ENCODE measurements around the gene TTC31.

The TTC31 gene

DNA sequence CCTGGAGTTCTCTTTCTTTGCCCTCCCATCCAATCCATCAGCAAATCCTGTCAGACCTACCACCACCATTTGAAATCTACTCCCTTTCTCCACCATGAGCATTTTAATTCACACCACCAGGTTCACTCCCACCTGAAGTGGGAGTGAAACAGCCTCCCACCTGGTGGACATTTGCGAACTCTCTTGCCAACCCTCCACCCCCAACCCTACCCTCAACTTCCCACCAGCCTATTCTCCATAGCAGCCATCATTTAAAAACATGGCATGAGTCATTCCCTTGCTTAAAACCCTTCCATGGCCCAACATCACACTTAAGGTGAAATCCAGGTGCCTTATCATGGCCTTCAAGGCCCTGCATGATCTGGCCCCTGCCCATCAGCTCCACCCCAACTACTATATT lies 44.6 kb upstream of the TTC31 start:
- H3K4ac ChIP-seq (ENCODE audit: low read length), result no peak overlapping the region
- peaks cover 17 to 19% of the 10 kb centered on the region in 2 donors for H3K4me1 ChIP-seq (ENCODE audit: control insufficient read depth in 2 of 2, insufficient read depth in 1 of 2, low read depth in 1 of 2, low read length in 2 of 2)
- no peak overlapping the region for H2AK5ac ChIP-seq (ENCODE audit: low read depth, low read length)
- H3K18ac ChIP-seq (ENCODE audit: low read length), result no peak overlapping the region
- no peak overlapping the region for H2BK120ac ChIP-seq (ENCODE audit: low read depth, low read length)
- peaks cover 0 to 2% of the 10 kb centered on the region in 2 donors for H3K9me3 ChIP-seq (replicated peaks in 1 of 2; ENCODE audit: control insufficient read depth in 2 of 2, insufficient read depth in 1 of 2, low read depth in 1 of 2, low read length in 2 of 2)
- no peak overlapping the region for H2BK5ac ChIP-seq (ENCODE audit: low read length)
- H3K9ac ChIP-seq (ENCODE audit: low read depth, low read length, poor library complexity), result no peak overlapping the region
- DNase-seq (ENCODE audit: low spot score), result no peak
- no peak overlapping the region for H2BK12ac ChIP-seq (ENCODE audit: low read length)
- H4K91ac ChIP-seq (ENCODE audit: low read depth, low read length, poor library complexity), result peak overlapping the region; percentile 45
- H4K8ac ChIP-seq (ENCODE audit: low read depth, low read length), result no peak overlapping the region
- no peak overlapping the region for H3K4me2 ChIP-seq (ENCODE audit: insufficient read depth, low read length, poor library complexity, severe bottlenecking)
- peaks cover 0 to 15% (median 0%) of the 10 kb centered on the region in 3 experiments for H3K27me3 ChIP-seq (ENCODE audit: control insufficient read depth in 3 of 3, insufficient read depth in 3 of 3, low read depth in 1 of 3, low read length in 3 of 3)
- H2AFZ ChIP-seq (ENCODE audit: low read length), result no peak overlapping the region
- H3K4me3 ChIP-seq (ENCODE audit: low read length in 2 of 2), result no peak overlapping the region
- H3K23ac ChIP-seq (ENCODE audit: low read depth, low read length, poor library complexity), result no peak overlapping the region
- no peak overlapping the region for H3K14ac ChIP-seq (ENCODE audit: low read length)
- H2BK15ac ChIP-seq (ENCODE audit: low read length), result no peak overlapping the region
- H3K79me1 ChIP-seq (ENCODE audit: low read depth, low read length), result peaks cover 8% of the 10 kb centered on the region
- no peak overlapping the region for H3K27ac ChIP-seq (replicated peaks; ENCODE audit: low read length)
- WGBS, 2 donors (ENCODE audit: extremely low coverage in 2 of 2, insufficient read length in 2 of 2, insufficient replicate concordance in 1 of 2), result no CpG with 5 or more reads among the region's 1 CpG
- H3K36me3 ChIP-seq (replicated peaks in 1 of 2; ENCODE audit: control insufficient read depth in 2 of 2, insufficient read depth in 2 of 2, low read length in 2 of 2), result peaks cover 2 to 3% of the 10 kb centered on the region in 2 donors

DNA sequence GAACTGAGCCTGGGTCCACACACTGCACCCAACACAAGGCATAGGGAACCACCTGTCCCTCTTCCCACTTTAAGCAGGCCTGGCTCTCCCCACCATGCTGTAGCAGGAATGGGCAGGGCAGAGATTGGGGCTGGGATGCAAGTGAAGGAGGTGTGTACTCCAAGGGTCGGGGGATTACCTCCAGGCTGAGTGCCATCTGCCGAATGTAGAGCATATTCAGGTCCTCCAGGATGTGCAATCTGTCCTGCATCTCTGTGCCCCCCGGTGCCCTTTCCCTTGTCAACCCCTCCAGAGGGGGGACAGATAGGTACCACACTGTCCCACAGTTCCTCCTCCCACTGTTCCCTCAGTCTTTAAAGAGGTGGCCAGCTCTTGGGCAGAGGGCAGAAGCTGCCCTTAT lies 43.5 kb upstream of the TTC31 start:
- H3K4me2 ChIP-seq (ENCODE audit: insufficient read depth, low read length, poor library complexity, severe bottlenecking), result peak overlapping the region; percentile 95
- H3K4me3 ChIP-seq (ENCODE audit: low read length in 2 of 2), result peak overlapping the region; percentile 59 to 78
- peak overlapping the region; percentile 43 for H2AK5ac ChIP-seq (ENCODE audit: low read depth, low read length)
- H2AFZ ChIP-seq (ENCODE audit: low read length), result peak overlapping the region; percentile 96
- peaks cover 2 to 3% of the 10 kb centered on the region in 2 donors for H3K36me3 ChIP-seq (replicated peaks in 1 of 2; ENCODE audit: control insufficient read depth in 2 of 2, insufficient read depth in 2 of 2, low read length in 2 of 2)
- peak overlapping the region; percentile 56 for H3K14ac ChIP-seq (ENCODE audit: low read length)
- H4K8ac ChIP-seq (ENCODE audit: low read depth, low read length), result no peak overlapping the region
- peaks cover 17 to 19% of the 10 kb centered on the region in 2 donors for H3K4me1 ChIP-seq (ENCODE audit: control insufficient read depth in 2 of 2, insufficient read depth in 1 of 2, low read depth in 1 of 2, low read length in 2 of 2)
- H2BK5ac ChIP-seq (ENCODE audit: low read length), result peak overlapping the region; percentile 56
- peaks cover 0 to 15% (median 0%) of the 10 kb centered on the region in 3 experiments for H3K27me3 ChIP-seq (ENCODE audit: control insufficient read depth in 3 of 3, insufficient read depth in 3 of 3, low read depth in 1 of 3, low read length in 3 of 3)
- H3K23ac ChIP-seq (ENCODE audit: low read depth, low read length, poor library complexity), result no peak overlapping the region
- peak overlapping the region; percentile 94 for H3K18ac ChIP-seq (ENCODE audit: low read length)
- no peak overlapping the region for H2BK120ac ChIP-seq (ENCODE audit: low read depth, low read length)
- H3K79me1 ChIP-seq (ENCODE audit: low read depth, low read length), result peaks cover 8% of the 10 kb centered on the region
- H3K27ac ChIP-seq (replicated peaks; ENCODE audit: low read length), result peak overlapping the region; percentile 94
- H3K4ac ChIP-seq (ENCODE audit: low read length), result no peak overlapping the region
- H3K9me3 ChIP-seq (replicated peaks in 1 of 2; ENCODE audit: control insufficient read depth in 2 of 2, insufficient read depth in 1 of 2, low read depth in 1 of 2, low read length in 2 of 2), result peaks cover 0 to 2% of the 10 kb centered on the region in 2 donors
- no peak for DNase-seq (ENCODE audit: low spot score)
- WGBS, 2 donors (ENCODE audit: extremely low coverage in 2 of 2, insufficient read length in 2 of 2, insufficient replicate concordance in 1 of 2), result no CpG with 5 or more reads among the region's 3 CpGs
- H3K9ac ChIP-seq (ENCODE audit: low read depth, low read length, poor library complexity), result peak overlapping the region; percentile 90
- H2BK15ac ChIP-seq (ENCODE audit: low read length), result peak overlapping the region; percentile 30
- H2BK12ac ChIP-seq (ENCODE audit: low read length), result no peak overlapping the region
- H4K91ac ChIP-seq (ENCODE audit: low read depth, low read length, poor library complexity), result no peak overlapping the region

DNA sequence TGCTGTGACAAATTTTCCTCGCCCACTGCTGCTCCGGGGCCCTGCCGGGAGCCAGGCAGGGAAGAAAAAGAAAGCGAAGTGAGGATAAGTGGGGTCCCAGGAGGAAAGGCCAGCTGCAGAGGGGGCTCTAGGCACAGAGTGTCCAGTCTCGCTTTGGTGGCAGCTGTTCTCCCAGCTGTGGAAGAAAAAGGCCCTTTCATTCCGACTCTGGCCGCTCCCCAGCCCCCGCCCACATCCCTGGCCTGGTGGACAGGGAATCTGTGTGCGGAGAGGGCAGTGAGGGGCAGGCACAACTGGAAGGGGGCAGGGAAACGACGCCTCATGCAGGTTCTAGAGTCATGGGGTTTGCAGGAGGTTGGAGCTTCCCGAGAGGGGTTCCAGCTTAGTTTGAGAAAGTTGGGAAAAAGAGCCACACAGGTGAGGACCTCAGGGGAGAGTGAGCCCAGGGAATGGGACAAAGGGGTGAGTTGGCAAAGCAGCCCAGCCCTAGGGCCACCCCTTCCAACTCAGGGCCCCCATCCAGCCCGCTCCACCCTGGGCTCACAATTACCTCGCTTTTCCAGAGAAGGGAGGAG lies 43.0 kb upstream of the TTC31 start:
- H2BK15ac ChIP-seq (ENCODE audit: low read length), result peak overlapping the region; percentile 30
- H3K4me2 ChIP-seq (ENCODE audit: insufficient read depth, low read length, poor library complexity, severe bottlenecking), result peak overlapping the region; percentile 95
- H3K4me3 ChIP-seq (ENCODE audit: low read length in 2 of 2), result peak overlapping the region; percentile 59 to 78
- H3K27ac ChIP-seq (replicated peaks; ENCODE audit: low read length), result peak overlapping the region; percentile 94
- peak overlapping the region; percentile 90 for H3K9ac ChIP-seq (ENCODE audit: low read depth, low read length, poor library complexity)
- H3K4me1 ChIP-seq (ENCODE audit: control insufficient read depth in 2 of 2, insufficient read depth in 1 of 2, low read depth in 1 of 2, low read length in 2 of 2), result peaks cover 17 to 19% of the 10 kb centered on the region in 2 donors
- peak overlapping the region; percentile 73 for H2BK120ac ChIP-seq (ENCODE audit: low read depth, low read length)
- no peak overlapping the region for H4K8ac ChIP-seq (ENCODE audit: low read depth, low read length)
- H3K14ac ChIP-seq (ENCODE audit: low read length), result peak overlapping the region; percentile 92
- H3K9me3 ChIP-seq (replicated peaks in 1 of 2; ENCODE audit: control insufficient read depth in 2 of 2, insufficient read depth in 1 of 2, low read depth in 1 of 2, low read length in 2 of 2), result peaks cover 0 to 2% of the 10 kb centered on the region in 2 donors
- H3K79me1 ChIP-seq (ENCODE audit: low read depth, low read length), result peaks cover 6% of the 10 kb centered on the region
- peak overlapping the region; percentile 43 for H2AK5ac ChIP-seq (ENCODE audit: low read depth, low read length)
- WGBS, 2 donors (ENCODE audit: extremely low coverage in 2 of 2, insufficient read length in 2 of 2, insufficient replicate concordance in 1 of 2), result no CpG with 5 or more reads among the region's 14 CpGs
- no peak overlapping the region for H4K91ac ChIP-seq (ENCODE audit: low read depth, low read length, poor library complexity)
- peak overlapping the region; percentile 56 for H2BK5ac ChIP-seq (ENCODE audit: low read length)
- peak overlapping the region; percentile 81 for H3K23ac ChIP-seq (ENCODE audit: low read depth, low read length, poor library complexity)
- peak overlapping the region; percentile 96 for H2AFZ ChIP-seq (ENCODE audit: low read length)
- H3K27me3 ChIP-seq (ENCODE audit: control insufficient read depth in 3 of 3, insufficient read depth in 3 of 3, low read depth in 1 of 3, low read length in 3 of 3), result peaks cover 0 to 15% (median 0%) of the 10 kb centered on the region in 3 experiments
- DNase-seq (ENCODE audit: low spot score), result no peak
- H2BK12ac ChIP-seq (ENCODE audit: low read length), result no peak overlapping the region
- no peak overlapping the region for H3K4ac ChIP-seq (ENCODE audit: low read length)
- peak overlapping the region; percentile 94 for H3K18ac ChIP-seq (ENCODE audit: low read length)
- peaks cover 0 to under 1% of the 10 kb centered on the region in 2 donors for H3K36me3 ChIP-seq (replicated peaks in 1 of 2; ENCODE audit: control insufficient read depth in 2 of 2, insufficient read depth in 2 of 2, low read length in 2 of 2)

DNA sequence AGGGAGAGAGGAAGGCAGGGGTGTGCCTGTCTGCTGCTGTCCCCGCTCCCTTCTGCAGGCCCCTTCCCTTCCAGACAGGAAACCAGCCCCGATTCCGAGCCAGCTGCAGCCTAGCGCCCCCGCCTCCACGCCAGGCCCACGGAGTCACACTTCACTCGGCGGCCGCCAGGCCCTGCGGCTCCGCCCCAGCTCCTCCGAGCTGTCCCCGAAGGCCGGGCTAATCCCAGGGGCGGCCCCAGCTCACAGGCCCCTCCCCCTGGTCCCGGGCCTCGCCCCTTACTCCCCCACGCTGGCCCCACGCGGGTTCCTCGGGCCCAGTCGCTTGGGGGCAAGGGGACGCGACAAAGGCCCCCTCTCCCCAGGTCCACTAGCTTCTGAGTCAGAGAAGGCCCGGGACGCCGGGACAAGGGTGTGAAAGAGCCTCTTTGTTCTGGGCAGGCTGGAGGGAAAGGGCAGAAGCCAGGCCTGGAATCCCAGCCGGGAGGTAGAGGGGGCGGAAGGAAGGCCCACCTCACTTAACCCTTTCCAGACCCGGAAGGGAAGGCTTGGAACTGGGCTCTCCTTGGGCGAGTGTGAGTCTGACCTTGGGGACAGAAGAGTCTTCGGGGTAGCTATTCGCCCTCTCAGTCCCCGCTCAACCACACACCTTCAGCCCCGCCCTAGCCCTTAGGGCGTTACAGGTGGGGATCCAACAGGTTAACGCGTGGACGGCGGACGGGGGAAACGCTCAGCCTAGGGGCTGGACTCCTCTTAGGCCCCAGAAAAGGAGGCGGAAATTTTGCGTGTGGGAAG lies 42.3 kb upstream of the TTC31 start:
- H2AFZ ChIP-seq (ENCODE audit: low read length), result peak overlapping the region; percentile 96
- peak overlapping the region; percentile 30 for H2BK15ac ChIP-seq (ENCODE audit: low read length)
- H3K4me3 ChIP-seq (ENCODE audit: low read length in 2 of 2), result peak overlapping the region; percentile 59 to 78
- peak overlapping the region; percentile 90 for H3K9ac ChIP-seq (ENCODE audit: low read depth, low read length, poor library complexity)
- DNase-seq (ENCODE audit: low spot score), result peak; percentile 88
- H3K14ac ChIP-seq (ENCODE audit: low read length), result peak overlapping the region; percentile 92
- peak overlapping the region; percentile 81 for H3K23ac ChIP-seq (ENCODE audit: low read depth, low read length, poor library complexity)
- H3K36me3 ChIP-seq (replicated peaks in 1 of 2; ENCODE audit: control insufficient read depth in 2 of 2, insufficient read depth in 2 of 2, low read length in 2 of 2), result no peaks in the 10 kb centered on the region
- peaks cover 17 to 19% of the 10 kb centered on the region in 2 donors for H3K4me1 ChIP-seq (ENCODE audit: control insufficient read depth in 2 of 2, insufficient read depth in 1 of 2, low read depth in 1 of 2, low read length in 2 of 2)
- H3K9me3 ChIP-seq (replicated peaks in 1 of 2; ENCODE audit: control insufficient read depth in 2 of 2, insufficient read depth in 1 of 2, low read depth in 1 of 2, low read length in 2 of 2), result peaks cover 0 to 2% of the 10 kb centered on the region in 2 donors
- H3K27ac ChIP-seq (replicated peaks; ENCODE audit: low read length), result peak overlapping the region; percentile 94
- H3K27me3 ChIP-seq (ENCODE audit: control insufficient read depth in 3 of 3, insufficient read depth in 3 of 3, low read depth in 1 of 3, low read length in 3 of 3), result peaks cover 0 to 15% (median 0%) of the 10 kb centered on the region in 3 experiments
- H2AK5ac ChIP-seq (ENCODE audit: low read depth, low read length), result peak overlapping the region; percentile 43
- no peak overlapping the region for H3K4ac ChIP-seq (ENCODE audit: low read length)
- H4K8ac ChIP-seq (ENCODE audit: low read depth, low read length), result no peak overlapping the region
- H4K91ac ChIP-seq (ENCODE audit: low read depth, low read length, poor library complexity), result no peak overlapping the region
- no CpG with 5 or more reads among the region's 45 CpGs for WGBS, 2 donors (ENCODE audit: extremely low coverage in 2 of 2, insufficient read length in 2 of 2, insufficient replicate concordance in 1 of 2)
- peaks cover 6% of the 10 kb centered on the region for H3K79me1 ChIP-seq (ENCODE audit: low read depth, low read length)
- peak overlapping the region; percentile 95 for H3K4me2 ChIP-seq (ENCODE audit: insufficient read depth, low read length, poor library complexity, severe bottlenecking)
- H2BK12ac ChIP-seq (ENCODE audit: low read length), result no peak overlapping the region
- H2BK5ac ChIP-seq (ENCODE audit: low read length), result peak overlapping the region; percentile 56
- H2BK120ac ChIP-seq (ENCODE audit: low read depth, low read length), result peak overlapping the region; percentile 73
- peak overlapping the region; percentile 96 for H3K18ac ChIP-seq (ENCODE audit: low read length)
